Caco-2 (cell line): Measurements from ENCODE around the gene SDE2. TPM values are rescaled to one million over a fixed set of nuclear protein-coding genes. Genes with fewer than 3 reads are reported as not detected.
A peak's percentile ranks its signal among the peaks of the same experiment; 100 is the strongest.

Source experiments
- BruUV-seq: library from RNA; stranded (reverse); fragments of 400-500 nt; replicated peaks from 2 replicates; lab custom pipeline; 2021; lab: Mats Ljungman, UMichigan
- CTCF ChIA-PET: fragments of 300-600 bp; sonication (Branson Sonifier 250); formaldehyde crosslinking; loops from one replicate; lab custom pipeline; 2022; ENCODE audit warnings: antibody characterized with exemption; lab: Charles Lee
- POLR2A ChIA-PET: fragments of 300-600 bp; sonication (Branson Sonifier 250); formaldehyde crosslinking; loops from one replicate; lab custom pipeline; 2022; ENCODE audit warnings: antibody characterized with exemption; lab: Charles Lee
- DNase-seq, 2 experiments: peaks; one replicate each; pipeline versions ENCODE4 v3.0.0 to v3.0.0-alpha.2; 2020 to 2022
- H3K27me3 ChIP-seq: replicated peaks from 2 replicates; pipeline ENCODE4 v1.6.0; 2011; ENCODE audit warnings: low read length; ENCODE audit not compliant: control insufficient read depth, insufficient read depth
- H3K36me3 ChIP-seq: 2 replicates; pipeline ENCODE4 v1.5.1; 2011; ENCODE audit warnings: low read length; ENCODE audit not compliant: control insufficient read depth, insufficient read depth
- H3K4me1 ChIP-seq: fragments of 250-450 bp; sonication (Bioruptor Pico); 2 replicates; pipeline ENCODE4 v1.5.1; 2020; ENCODE audit warnings: mild to moderate bottlenecking
- H3K4me3 ChIP-seq: 2 replicates; pipeline ENCODE4 v1.5.1; 2011; ENCODE audit warnings: low read depth, mild to moderate bottlenecking, control low read depth, low read length
- H3K9me3 ChIP-seq: fragments of 250-450 bp; sonication (Bioruptor Pico); 2 replicates; pipeline ENCODE4 v1.5.1; 2020; ENCODE audit warnings: mild to moderate bottlenecking, moderate library complexity
- H3K27ac Mint-ChIP-seq: one replicate; pipeline ENCODE4 v1.8.0; 2022; ENCODE audit warnings: mixed read lengths; ENCODE audit not compliant: unreplicated experiment
- H3K27me3 Mint-ChIP-seq: one replicate; pipeline ENCODE4 v1.8.0; 2022; ENCODE audit warnings: mixed read lengths; ENCODE audit not compliant: insufficient read depth, unreplicated experiment
- H3K36me3 Mint-ChIP-seq: one replicate; pipeline ENCODE4 v1.8.0; 2022; ENCODE audit warnings: mild to moderate bottlenecking, mixed read lengths; ENCODE audit not compliant: insufficient read depth, unreplicated experiment
- H3K4me1 Mint-ChIP-seq: one replicate; pipeline ENCODE4 v1.8.0; 2022; ENCODE audit warnings: low read depth, mixed read lengths; ENCODE audit not compliant: unreplicated experiment
- H3K4me3 Mint-ChIP-seq: one replicate; pipeline ENCODE4 v1.8.0; 2022; ENCODE audit warnings: mild to moderate bottlenecking, moderate library complexity, mixed read lengths; ENCODE audit not compliant: unreplicated experiment
- H3K9me3 Mint-ChIP-seq: one replicate; pipeline ENCODE4 v1.8.0; 2022; ENCODE audit warnings: mixed read lengths; ENCODE audit not compliant: unreplicated experiment
- CTCF ChIP-seq, 2 experiments: fragments of 200-600 bp in 1 of 2; IDR thresholded peaks; 1 replicate in 1 of 2; 2 replicates in 1 of 2; pipeline versions ENCODE4 v1.5.1 to v1.8.0; 2011 to 2022; ENCODE audit warnings: antibody characterized with exemption in 1 of 2, control low read depth in 1 of 2, inconsistent platforms in 1 of 2, low read depth in 1 of 2, low read length in 1 of 2, mild to moderate bottlenecking in 1 of 2, moderate library complexity in 1 of 2; ENCODE audit not compliant: insufficient read depth in 1 of 2, severe bottlenecking in 1 of 2, unreplicated experiment in 1 of 2
- intact Hi-C: fragments of 100-400 bp; cut with micrococcal nuclease; formaldehyde crosslinking; loops from one replicate; pipeline ENCODE4 v1.10.0; 2022; ENCODE audit not compliant: unreplicated experiment
- total RNA-seq: library from RNA; stranded (reverse); gene quantifications from 2 replicates; pipeline ENCODE4 v1.2.3, GENCODE V29; 2022

SDE2 gene
- total RNA-seq, 1 experiment from 2014 or later, result 18.6 TPM

GRCh38 chr1:225990705-225991464 is 8.3 kb downstream of the SDE2 start:
- Histone ChIP-seq H3K36me3 (no peaks in the 10 kb centered on the region; the same call in none of the 2 replicates), H3K4me1 (no peaks in the 10 kb centered on the region), H3K27me3 (no peaks in the 10 kb centered on the region), H3K9me3 (no peaks in the 10 kb centered on the region), H3K4me3 (no peak overlapping the region)
- ChIA-PET CTCF (no interaction called here), POLR2A (interaction anchor here (0.6 kb wide), 1 partner anchor 119 kb away, joined by 3 read pairs; no protein-coding TSS in a partner anchor)
- no peaks in the 10 kb centered on the region for H3K27me3 Mint-ChIP-seq
- H3K4me3 Mint-ChIP-seq, result no peak overlapping the region
- DNase-seq, result no peak
- no TSS peak for BruUV-seq
- intact Hi-C loops, result no loop called here
- H3K27ac Mint-ChIP-seq, result no peak overlapping the region
- no peaks in the 10 kb centered on the region for H3K9me3 Mint-ChIP-seq
- peaks cover 4% of the 10 kb centered on the region for H3K4me1 Mint-ChIP-seq
- no peak for TF ChIP-seq CTCF (IDR thresholded peaks at IDR 0.05; ENCODE audit: insufficient read depth in 1 of 2, low read depth in 1 of 2, low read length in 1 of 2, severe bottlenecking in 1 of 2, unreplicated experiment in 1 of 2)
- peaks cover 79% of the 10 kb centered on the region for H3K36me3 Mint-ChIP-seq

GRCh38 chr1:225987491-225988316 is 11.4 kb downstream of the SDE2 start:
- H3K4me3 ChIP-seq, result no peak overlapping the region
- peaks cover 83% of the 10 kb centered on the region for H3K36me3 Mint-ChIP-seq
- H3K27me3 ChIP-seq, result no peaks in the 10 kb centered on the region
- H3K9me3 ChIP-seq, result no peaks in the 10 kb centered on the region
- intact Hi-C loops, result no loop called here
- no peaks in the 10 kb centered on the region for H3K4me1 Mint-ChIP-seq
- H3K36me3 ChIP-seq, result no peaks in the 10 kb centered on the region; the same call in none of the 2 replicates
- peak; percentile 67 to 79 for TF ChIP-seq CTCF (IDR thresholded peaks at IDR 0.05; ENCODE audit: insufficient read depth in 1 of 2, low read depth in 1 of 2, low read length in 1 of 2, severe bottlenecking in 1 of 2, unreplicated experiment in 1 of 2)
- no TSS peak for BruUV-seq
- H3K27ac Mint-ChIP-seq, result no peak overlapping the region
- no peaks in the 10 kb centered on the region for H3K27me3 Mint-ChIP-seq
- H3K4me1 ChIP-seq, result no peaks in the 10 kb centered on the region
- ChIA-PET POLR2A (interaction anchor here (0.6 to 1.0 kb wide), 2 partner anchors 64 to 210 kb away, joined by 3 to 4 read pairs; partner anchors contain the start of genes PYCR2 and SRP9), CTCF (interaction anchor here (0.6 to 1.4 kb wide), 8 partner anchors 12 to 513 kb away, joined by 3 to 7 read pairs (median 6); partner anchors contain the start of genes SDE2 and SRP9)
- no peak for DNase-seq
- peaks cover 9% of the 10 kb centered on the region for H3K9me3 Mint-ChIP-seq
- no peak overlapping the region for H3K4me3 Mint-ChIP-seq

GRCh38 chr1:225981714-225982113 is 17.4 kb downstream of the SDE2 start:
- ChIA-PET CTCF (no interaction called here), POLR2A (interaction anchor here (0.6 kb wide), 1 partner anchor 58 kb away, joined by 5 read pairs; the partner anchor contains the start of gene PYCR2)
- no peak for DNase-seq
- peaks cover 3% of the 10 kb centered on the region for H3K36me3 ChIP-seq
- no peak overlapping the region for H3K27ac Mint-ChIP-seq
- H3K4me1 Mint-ChIP-seq, result no peaks in the 10 kb centered on the region
- no TSS peak for BruUV-seq
- intact Hi-C loops, result no loop called here
- TF ChIP-seq CTCF (IDR thresholded peaks at IDR 0.05; ENCODE audit: insufficient read depth in 1 of 2, low read depth in 1 of 2, low read length in 1 of 2, severe bottlenecking in 1 of 2, unreplicated experiment in 1 of 2), result no peak
- H3K4me3 Mint-ChIP-seq, result no peak overlapping the region
- no peaks in the 10 kb centered on the region for H3K4me1 ChIP-seq
- H3K9me3 Mint-ChIP-seq, result peaks cover 20% of the 10 kb centered on the region
- peaks cover 80% of the 10 kb centered on the region for H3K36me3 Mint-ChIP-seq
- H3K27me3 ChIP-seq, result no peaks in the 10 kb centered on the region
- H3K4me3 ChIP-seq, result no peak overlapping the region
- peaks cover 4% of the 10 kb centered on the region; the same call in 1 of the 2 replicates for H3K9me3 ChIP-seq
- no peaks in the 10 kb centered on the region for H3K27me3 Mint-ChIP-seq
